DMS 273 treated with DMSO at 0.1 percent for 48 hours (cell line): ENCODE data around the gene AGTRAP.

Experiments used
- DNase-seq: peaks from one replicate; lab custom pipeline; 2025; lab: John Stamatoyannopoulos, UW

The AGTRAP gene

DNA sequence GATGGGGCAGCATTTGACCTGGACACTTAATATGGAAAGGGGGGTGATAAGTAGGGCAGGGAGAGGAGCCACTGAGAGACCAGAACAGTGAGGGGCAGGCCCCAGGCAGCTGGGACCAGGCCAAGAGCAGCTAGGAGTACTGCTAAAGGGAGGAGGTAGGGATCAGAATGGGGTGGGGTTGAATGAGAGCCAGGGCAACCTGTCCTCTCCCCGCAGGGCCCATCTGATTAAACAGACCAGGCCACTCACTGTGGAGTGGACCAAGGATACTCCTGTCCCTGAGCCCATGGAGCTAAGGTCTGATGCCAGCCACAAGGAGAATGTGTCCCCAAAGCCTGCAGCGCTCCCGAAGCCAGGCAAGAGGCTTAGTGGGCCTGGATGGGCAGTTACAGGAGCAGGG is 28.2 kb downstream of the AGTRAP start:
- DNase-seq = no peak

DNA sequence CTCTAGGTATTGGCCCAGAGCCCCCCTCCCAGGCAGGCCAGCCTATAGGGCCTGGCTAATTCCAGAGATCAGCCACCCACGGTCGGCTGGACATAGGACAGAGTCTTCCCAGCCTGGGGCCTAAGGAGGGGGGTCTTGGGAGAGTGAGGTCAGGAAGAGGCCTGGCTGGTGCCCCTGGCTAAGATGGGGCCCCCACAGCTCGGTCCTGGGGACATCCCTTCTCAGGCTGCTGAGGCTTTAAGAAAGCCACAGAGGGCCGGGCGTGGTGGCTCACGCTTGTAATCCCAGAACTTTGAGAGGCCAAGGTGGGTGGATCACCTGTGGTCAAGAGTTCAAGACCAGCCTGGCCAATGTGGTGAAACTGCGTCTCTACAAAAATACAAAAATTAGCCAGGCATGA is 28.6 kb downstream of the AGTRAP start:
- no peak for DNase-seq

DNA sequence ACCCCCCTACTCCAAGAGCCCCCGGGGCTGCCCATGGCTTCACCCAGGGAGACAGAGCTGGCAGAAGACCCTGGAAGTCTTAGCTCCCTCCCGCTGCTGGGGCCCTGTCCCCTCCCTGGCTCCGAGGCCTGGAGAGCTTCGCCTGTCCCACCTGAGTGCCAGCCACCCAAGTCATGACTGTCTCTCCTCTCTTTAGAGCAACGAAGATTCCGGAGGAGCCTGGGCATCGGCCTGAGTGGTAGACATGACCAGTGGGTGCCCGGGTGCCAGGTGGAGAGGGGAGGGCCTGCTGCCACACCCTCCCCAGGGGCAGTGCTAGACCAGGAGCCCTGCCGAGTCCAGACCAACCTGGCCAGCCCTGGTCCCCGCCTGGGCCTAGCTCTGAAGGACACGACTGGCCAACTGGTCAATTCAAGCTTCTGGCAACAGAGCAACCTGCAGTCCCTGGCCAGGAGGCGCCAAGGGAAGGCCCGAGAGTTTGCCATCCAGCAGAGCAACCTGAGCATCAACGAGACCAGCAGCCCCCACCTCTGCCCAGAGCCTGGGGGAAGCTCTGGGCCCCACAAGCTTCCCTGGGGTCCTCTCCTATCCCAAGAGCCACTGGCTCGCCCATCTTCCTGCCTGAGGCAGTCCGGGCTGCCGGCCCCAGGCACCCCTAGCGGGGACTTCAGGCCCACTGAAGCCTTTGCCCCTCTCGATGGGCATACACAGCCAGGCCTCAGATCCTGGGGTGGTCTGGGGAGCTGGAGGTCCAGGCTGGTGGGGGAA is 29.9 kb downstream of the AGTRAP start:
- DNase-seq = no peak

DNA sequence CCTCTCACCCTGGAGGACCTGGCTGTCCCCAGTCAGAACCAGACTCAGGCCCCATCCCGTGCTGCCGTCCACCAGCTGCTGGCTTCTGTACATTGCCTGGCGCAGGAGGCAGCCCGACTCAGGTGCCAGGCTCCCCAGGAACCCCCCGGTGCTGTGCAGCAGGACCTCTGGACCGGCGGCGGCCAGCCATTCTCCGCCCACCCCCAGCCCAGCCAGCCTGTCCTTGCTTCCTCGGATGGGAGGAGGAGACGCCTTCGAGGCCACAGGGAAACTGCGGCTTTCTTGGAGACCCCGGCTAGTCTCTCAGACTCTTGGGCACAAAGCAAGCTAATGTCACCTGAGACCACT is 30.5 kb downstream of the AGTRAP start:
- DNase-seq = no peak

DNA sequence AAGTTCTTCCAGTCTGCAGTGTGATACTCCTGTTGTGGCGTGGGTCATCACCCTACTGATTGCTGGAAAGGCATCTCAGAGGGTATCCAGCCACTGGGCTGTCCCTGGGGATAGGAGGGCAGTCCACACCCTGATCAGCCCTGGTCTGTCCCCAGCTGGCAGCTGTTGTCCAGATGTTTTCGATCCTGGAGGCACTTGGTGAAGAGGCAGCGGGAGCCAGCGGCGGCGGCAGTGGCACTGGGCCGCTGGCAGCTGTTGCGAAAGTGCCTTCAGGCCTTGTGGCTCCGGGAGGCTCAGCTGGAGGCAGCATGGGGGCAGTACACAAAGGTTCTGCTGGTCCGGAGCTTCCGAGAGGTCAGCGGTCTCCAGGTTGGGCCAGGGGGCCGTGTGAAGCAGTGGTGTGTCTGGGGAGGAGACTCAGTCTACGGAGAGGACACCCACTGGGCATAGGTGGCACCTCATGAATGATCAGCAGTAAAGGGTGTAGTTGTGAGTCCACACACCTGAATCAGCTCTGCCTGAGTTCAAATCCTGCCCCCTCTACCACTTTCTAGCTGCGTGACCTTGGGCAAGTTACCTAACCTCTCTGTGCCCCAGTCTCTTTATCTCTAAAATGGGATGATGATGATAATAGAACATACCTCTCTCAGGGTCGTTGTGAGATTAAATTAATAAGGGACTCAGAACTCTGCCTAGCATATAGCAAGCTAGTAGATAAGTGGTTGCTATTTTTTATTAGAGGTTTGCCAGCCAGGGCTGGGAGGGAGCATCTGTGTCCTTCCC is 32.2 kb downstream of the AGTRAP start:
- no peak for DNase-seq

DNA sequence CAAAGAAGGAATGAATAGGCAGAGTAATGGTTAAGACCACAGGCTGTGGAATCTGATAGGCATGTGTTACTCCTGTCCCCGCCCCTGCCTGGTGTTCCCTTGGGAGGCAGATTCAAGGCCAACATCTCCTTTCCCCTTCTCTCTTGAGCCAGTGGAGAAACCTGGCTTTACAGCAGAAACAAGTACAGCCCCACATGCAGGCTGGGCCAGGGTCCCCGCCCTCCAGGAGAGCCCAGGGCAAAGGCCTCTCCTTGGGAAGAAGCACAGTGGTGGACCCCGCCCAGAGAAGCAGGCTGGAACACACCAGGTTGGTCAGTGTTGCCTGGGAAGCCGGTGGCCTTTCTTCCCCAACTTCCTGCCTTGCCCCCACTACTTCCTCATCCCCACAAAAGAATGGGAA is 32.9 kb downstream of the AGTRAP start:
- DNase-seq = no peak

DNA sequence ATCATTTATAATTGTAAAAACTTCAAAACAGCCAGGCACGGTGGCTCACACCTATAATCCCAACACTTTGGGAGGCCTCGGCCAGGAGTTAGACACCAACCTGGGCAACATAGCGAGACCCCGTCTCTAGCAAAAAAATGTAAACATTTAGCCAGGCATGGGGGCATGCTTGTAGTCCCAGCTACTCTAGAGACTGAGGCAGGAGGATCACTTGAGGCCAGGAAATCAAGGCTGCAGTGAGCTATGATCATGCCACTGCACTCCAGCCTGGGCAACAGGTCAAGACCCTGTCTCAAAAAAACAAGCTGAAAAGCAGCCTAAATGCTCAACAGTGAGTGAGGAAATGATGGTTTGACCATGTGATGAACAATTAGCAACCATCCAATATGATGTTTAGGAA is 33.3 kb downstream of the AGTRAP start:
- DNase-seq = no peak

DNA sequence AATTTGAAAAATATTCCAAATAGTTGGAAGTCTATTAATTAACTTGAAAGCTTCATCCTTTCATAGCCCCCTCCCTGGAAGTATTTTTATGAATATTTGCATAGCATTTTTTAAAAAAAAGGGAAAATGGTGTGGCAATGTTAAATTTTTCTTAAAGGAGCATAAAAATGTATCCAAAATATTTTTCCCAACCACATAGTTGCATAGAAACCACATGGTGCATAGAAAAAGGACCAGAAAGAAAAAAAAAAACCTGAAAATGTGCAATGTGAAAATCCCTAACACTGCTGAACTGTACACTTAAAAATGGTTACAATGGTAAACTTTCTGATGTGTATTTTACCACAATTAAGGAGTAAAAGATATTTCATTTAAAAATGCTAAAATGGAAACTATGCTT is 34.1 kb downstream of the AGTRAP start:
- no peak for DNase-seq

DNA sequence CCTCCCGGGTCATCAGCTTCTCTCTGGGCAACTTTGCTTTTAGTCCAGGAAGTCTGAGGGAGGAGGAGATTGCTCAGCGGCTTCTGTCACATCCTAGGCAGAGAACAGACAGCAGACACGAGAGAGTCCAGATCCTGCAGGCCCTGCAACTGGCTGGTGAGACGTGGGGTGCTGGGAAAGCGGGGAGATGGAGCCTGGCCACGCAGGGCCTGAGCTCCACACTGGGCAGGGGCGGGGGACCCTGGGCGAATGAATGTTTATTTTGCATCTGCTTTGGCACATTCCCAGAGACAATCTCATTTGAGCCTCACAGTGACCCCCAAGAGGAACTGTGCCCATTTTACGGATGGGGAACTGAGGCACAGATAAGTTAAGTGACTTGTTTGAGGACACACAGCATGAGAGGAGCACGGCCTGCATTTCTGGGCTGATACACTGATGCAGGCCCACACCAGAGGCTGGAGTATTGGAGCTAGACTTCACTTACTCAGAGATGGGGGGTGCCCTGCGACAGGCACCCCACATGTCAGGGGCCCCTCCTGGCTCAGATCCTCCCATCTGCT is 35.6 kb downstream of the AGTRAP start:
- no peak for DNase-seq

DNA sequence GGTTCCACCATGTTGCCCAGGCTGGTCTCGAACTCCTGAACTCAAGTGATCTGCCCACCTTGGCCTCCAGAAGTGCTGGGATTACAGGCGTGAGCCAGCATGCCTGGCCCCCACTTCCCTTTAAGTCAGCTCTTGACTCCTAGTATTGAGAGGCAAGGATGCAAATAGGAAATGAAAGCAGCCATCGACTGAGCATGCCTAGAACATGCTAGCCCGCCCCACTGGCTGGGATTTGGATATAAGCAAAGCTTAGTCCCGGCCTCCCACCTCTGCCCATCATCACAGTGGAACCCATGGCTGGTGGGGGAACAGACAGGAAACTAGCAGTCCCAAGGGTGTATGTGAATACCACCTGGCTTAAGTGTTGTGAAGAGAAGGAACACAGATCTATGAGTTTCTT is 36.5 kb downstream of the AGTRAP start:
- no peak for DNase-seq

DNA sequence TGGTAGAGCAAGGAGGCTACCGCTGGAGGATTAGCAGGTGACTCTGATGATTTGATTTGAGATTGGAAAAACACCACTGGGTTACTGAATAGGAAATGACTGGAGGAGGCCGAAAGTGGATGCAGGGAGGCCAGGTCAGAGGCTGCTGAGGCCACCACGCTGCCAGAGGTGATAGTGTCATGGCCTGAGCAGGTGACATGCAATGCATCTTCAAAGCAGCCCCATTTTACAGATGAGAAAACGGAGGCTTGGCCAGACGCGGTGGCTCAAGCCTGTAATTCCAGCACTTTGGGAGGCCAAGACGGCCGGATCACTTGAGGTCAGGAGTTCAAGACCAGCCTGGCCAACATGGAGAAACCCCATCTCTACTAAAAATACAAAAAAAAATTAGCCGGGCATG is 38.8 kb downstream of the AGTRAP start:
- no peak for DNase-seq

DNA sequence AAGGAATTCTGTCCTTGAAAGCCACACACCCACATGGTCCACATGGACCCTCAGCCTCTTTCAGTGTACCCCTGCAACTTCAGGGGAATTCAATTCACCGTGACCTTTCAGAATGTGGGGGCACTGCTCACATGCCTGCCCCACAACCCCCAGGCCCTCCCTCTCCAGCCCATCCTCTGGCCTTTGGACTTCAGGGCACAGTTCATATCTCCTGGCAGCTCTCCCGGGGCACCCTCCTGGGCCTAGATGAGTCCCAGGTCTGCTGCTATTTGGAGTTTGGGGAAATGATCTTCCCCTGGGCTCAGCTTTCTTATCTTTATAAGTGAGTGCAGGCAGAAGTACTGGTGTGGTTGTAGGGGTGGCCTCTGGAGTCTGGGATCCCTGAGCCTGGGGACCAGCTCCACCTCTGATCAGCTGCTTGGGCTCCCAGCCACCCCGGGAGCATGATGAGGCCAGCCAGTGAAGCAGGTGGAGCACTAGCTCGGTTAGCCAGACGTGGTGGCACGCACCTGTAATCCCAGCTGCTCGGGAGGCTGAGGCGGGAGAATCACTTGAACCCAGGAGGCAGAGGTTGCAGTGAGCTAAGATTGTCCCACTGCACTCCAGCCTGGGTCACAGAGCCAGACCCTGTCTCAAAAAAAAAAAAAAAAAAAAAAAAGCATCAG is 41.9 kb downstream of the AGTRAP start:
- DNase-seq = no peak

DNA sequence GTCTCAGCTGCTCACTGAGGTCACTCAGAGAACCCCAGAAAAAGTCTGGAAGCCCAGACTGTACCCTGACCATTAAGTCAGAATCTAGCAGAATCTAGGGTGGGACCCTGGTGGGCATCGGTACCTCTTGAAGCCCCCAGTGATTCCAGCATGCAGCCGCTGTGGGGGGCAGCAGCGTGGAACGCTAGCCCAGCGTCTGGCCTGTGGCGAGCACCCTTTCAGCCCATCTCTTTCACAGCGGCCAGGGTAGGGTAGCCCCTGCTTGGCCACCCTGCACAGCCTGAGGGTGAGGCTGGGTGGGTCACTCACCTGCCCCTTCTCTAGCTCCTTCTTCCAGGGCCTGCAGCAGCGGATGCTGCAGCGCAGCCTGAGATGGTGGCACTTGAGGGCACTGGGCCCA is 42.4 kb downstream of the AGTRAP start:
- DNase-seq = no peak

DNA sequence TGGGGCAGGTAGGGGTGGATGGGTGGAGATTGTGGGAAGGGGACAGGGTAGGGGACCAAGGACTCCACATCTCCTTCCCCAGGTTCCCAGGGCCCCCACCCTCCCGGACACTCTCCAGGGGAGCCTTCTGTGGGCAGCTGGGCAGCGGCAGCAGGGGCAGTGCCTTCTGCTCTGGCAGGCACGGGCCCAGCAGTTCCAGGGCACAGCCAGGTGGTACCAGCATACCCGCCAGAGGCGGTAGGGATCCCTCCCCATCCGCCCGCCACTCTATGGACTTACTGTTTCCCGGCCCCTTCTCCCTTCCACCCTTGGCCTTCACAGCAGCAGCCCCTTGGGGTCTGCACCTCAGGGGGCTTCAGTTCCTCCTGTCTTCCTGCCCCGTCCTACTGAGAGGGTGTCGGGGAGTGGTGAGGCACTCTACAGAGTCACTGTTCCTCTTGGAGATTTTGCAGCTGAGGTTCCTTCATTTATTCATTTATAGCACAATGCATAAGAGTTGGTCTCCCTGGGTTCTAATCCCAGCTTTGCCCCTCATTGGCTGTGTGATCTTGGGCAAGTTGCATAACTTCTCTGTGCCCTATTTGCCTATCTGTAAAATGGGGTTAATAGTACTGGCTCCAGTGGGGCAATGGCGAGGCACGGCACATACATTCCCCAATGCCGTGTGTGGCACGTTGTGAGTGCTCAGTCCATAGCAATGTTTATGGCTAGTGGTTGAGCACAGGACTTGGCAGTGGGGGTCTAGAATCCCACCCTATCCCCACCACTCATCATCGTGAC is 43.1 kb downstream of the AGTRAP start:
- no peak for DNase-seq

DNA sequence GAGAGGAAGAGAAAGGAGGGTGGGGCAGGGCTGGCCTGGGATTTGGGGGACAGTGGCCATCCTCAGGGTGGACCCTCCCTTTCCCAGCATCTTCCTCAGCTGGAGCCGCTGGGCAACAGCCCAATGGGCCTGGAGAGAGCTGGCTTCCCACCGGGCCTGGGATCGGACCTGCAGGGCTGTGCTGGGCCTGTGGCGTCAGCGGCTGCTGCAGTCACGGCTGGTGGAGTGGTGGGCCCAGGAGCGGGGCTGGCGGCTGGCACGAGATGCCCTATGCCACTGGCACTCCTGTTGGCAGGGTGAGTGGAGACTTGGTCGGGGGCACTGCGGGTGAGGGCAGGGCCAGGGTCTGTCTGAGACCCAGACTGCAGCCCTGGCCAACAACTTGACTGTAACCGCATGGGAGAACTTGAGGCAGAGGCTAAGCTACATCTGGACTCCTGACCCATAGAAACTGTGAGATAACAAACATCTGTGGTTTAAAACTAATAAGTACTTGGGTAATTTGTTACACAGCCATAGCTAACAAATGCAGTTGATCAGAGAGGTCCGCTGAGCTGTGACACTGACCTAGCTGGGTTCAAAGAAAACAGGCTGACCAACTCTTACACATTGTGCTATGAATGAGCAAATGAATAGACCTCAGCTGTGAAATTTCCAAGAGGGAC is 43.9 kb downstream of the AGTRAP start:
- DNase-seq = no peak

DNA sequence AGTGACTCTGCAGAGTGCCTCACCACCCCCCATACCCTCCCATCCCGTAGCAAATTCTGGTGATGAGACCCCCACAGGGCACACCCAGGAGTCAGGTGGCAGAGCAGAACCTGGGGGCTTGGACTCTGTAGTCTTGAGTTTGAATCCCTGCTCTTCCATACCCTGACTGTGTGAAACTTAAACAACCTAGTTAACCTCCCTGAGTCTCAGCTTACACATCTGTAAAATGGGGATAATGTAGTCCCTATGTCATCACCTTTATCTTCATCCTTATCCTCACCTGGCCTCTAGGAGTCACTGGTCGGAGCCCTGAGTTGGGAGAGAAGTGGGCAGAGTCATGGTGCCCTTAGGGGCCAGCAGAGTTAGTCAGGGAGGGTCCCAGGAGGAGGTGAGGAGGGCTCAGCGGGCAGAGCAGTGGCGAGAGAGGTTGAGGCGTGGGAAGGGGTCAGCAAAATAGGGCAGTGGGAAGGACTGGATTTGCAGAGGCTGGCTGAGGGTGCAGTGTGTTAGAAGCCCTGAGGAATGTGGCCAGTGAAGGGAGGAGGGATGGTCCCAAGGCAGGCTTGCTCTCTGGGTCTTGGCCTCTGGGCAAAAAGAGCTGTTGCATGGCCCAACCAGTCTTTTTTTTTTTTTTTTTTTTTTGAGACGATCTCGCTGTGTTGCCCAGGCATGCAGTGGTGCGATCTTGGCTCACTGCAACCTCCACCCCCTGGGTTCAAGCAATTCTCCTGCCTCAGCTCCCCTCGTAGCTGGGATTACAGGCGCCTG is 44.6 kb downstream of the AGTRAP start:
- DNase-seq = no peak

DNA sequence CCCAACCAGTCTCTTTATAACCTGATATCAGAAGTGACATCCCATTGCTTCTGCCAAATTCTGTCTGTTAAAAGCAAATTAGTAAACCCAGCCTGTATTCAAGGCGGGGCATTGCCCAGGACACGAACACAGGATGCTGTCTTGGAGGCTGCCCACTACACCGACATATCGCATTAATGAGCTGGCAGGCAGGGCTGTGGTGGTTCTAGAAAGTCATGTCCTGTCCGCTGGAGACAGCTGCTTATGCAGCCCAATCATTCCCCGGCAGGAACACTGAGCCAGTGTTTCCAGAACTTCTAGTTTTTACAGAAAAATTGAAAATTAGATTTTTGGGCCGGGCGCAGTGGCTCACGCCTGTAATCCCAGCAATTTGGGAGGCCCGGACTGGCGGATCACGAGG is 45.4 kb downstream of the AGTRAP start:
- no peak for DNase-seq

DNA sequence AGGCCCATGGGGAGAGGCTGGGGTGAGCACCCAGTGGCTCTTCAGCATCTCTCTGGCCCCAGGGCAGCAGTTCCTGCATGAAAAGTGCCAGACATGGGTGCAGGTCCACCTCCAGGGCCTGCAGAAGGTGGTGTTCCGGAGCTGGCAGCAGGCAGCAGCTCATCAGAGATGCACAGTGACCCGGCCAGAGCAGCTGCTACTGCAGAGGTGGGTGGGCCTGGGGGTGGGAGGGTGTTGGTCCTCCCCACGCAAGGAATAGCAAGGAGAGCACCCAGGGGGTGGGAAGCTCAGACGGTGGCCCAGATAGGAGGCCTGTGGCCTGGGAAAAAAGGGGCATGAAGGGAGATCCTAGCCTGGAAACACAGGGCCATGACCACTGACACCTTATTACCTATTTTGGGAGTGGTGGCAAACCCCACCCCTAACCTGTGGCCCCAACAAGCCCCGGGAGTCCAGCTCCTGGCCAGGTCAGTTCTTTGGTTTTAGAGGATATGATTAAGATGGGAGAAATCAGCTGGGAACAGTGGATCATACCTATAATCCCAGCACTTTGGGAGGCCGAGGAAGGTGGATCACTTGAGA is 46.3 kb downstream of the AGTRAP start:
- no peak for DNase-seq

DNA sequence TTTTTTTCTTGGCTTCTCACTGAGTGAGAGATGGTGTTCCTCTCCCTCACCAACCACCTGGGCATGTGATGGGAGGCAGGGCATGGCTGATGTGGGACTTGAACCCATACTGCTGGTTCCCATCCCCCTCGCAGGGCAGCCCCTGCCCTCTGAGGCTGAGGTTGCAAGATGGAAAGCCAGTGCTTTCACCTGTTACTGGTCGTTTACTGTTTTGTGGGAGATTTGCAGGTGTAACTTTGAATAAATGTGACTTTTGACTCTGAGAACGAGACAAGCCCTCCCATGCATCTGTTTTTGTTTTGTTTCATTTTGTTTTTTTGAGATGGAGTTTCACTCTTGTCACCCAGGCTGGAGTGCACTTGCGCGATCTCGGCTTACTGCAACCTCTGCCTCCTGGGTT is 47.6 kb downstream of the AGTRAP start:
- no peak for DNase-seq

DNA sequence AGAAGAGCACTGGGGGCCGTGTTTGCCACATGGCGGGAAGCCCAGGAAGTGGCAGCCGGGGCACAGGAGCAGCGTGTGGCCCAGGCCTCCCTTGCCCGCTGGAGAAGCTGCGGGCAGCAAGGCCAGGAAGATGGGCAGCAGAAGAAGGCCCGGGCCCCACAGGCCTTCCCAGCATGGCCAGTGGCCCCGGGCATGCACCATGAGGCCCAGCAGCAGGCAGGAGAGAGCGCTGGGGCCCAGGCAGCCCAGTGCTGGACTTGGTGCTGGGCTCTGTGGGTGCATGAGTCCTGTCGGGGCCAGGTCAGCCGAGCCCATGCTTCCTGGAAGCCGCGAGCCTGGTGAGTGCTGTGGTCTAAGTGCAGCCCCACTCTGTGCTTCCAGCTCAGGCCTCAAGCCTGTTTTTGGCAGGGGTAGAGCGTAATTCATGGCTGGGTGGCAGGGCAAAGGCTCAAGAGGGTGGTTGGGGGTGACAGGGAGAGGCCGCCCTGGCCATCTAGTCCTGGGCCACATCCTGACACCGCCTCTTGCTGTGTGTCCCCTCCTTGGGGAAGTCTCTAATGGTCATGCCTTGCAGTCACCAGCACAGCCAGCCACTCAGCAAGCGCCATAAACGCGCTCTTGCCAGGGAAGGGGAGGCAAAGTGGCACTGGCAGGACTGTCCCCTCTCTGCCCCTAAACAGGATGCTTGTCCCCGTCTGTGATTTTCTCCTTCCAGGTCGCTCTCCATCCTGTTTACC is 48.5 kb downstream of the AGTRAP start:
- no peak for DNase-seq
